Measurements from ENCODE around the gene TRPM8. TPM values are rescaled to one million over a fixed set of nuclear protein-coding genes. Genes with fewer than 3 reads are reported as not detected.

The TRPM8 gene
- polyA plus RNA-seq, 2 of the 4 experiments (the other 2 are of a cell fraction), result 0.25 to 0.97 TPM

- TF ChIP-seq HMGXB4 (CRISPR knock-in tag; IDR thresholded peaks at IDR 0.05; ENCODE audit: borderline replicate concordance) (no peak), RNF2 (IDR thresholded peaks at IDR 0.05; ENCODE audit: borderline replicate concordance, low read depth) (no peak), CBX8 (IDR thresholded peaks at IDR 0.05) (no peak), HES2 (IDR thresholded peaks at IDR 0.05) (no peak)
Measured at GRCh38 chr2:233940376-233941276, 23.5 kb downstream of the TRPM8 start (continued).

- DNase-seq (ENCODE audit: low read depth in 1 of 2, low spot score in 1 of 2) (no peak), ATAC-seq (no peak), FAIRE-seq (no peak)
- ChIA-PET POLR2A (no interaction called here), CTCF (interaction anchor here (2.0 kb wide), 1 partner anchor 13 kb away, joined by 4 read pairs; no protein-coding TSS in a partner anchor)
- Histone ChIP-seq H3K4me3 (no peak overlapping the region), H3K9me3 (peaks cover 9% of the 10 kb centered on the region; the same call in 1 of the 3 replicates), H3K27ac (no peak overlapping the region), H3K4me1 (no peaks in the 10 kb centered on the region), H3K4me2 (no peak overlapping the region)
- no peak for TF ChIP-seq PHF8 (IDR thresholded peaks at IDR 0.05; ENCODE audit: borderline replicate concordance, low read depth)
- TF ChIP-seq NFE2L2 (conservative IDR thresholded peaks at IDR 0.05; ENCODE audit: low read length), result no peak
- no peak for TF ChIP-seq TFCP2L1 (CRISPR knock-in tag; IDR thresholded peaks at IDR 0.05)
- TF ChIP-seq HOXB13 (CRISPR knock-in tag; IDR thresholded peaks at IDR 0.05; ENCODE audit: low read depth), result no peak
- no peak for TF ChIP-seq CHD4 (IDR thresholded peaks at IDR 0.05; ENCODE audit: borderline replicate concordance)
- TF ChIP-seq CBX2 (IDR thresholded peaks at IDR 0.05; ENCODE audit: borderline replicate concordance, low read depth), result no peak
- TF ChIP-seq RNF2 (IDR thresholded peaks at IDR 0.05; ENCODE audit: borderline replicate concordance, low read depth), result no peak
- no peak for TF ChIP-seq ZFP36 (IDR thresholded peaks at IDR 0.05; ENCODE audit: borderline replicate concordance, partially characterized antibody)
- no peak for TF ChIP-seq REST (IDR thresholded peaks at IDR 0.05)
- 92% methylated on average over 4 of the region's 4 CpGs for WGBS (ENCODE audit: missing lambda C conversion rate)
Measured at GRCh38 chr2:233942731-233943130, 25.6 kb downstream of the TRPM8 start.

DNA sequence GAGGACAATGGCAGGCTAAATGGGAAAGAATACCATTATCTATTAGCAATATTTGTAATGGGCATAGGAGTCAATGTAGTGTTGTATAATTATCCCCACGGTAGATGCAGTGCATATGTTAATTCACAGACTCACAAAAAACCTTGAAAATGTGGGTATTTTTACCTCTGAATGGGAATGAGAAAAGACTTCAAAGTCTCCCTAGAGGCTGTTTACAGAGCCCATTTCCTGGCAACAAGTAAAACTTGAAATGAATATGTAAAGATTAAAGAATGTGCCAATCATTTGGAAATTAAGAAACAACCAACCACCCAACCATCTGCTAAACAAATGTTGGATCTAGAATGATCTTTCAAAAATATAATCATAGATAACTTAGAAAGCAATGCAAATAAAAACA lies 27.1 kb downstream of the TRPM8 start:
- no peak for DNase-seq (ENCODE audit: low read depth in 1 of 2, low spot score in 1 of 2)
- Histone ChIP-seq H3K4me3 (no peak overlapping the region), H3K9me3 (peaks cover 9% of the 10 kb centered on the region; the same call in 1 of the 3 replicates), H3K4me1 (no peaks in the 10 kb centered on the region), H3K4me2 (no peak overlapping the region), H3K27ac (no peak overlapping the region)
- ChIA-PET CTCF (interaction anchor here (0.7 to 1.0 kb wide), 3 partner anchors 12 to 16 kb away, joined by 3 to 4 read pairs (median 4); no protein-coding TSS in a partner anchor), POLR2A (no interaction called here)
- ATAC-seq, result no peak
- WGBS (ENCODE audit: missing lambda C conversion rate), result 28% methylated on average over 1 of the region's 1 CpG
- TF ChIP-seq, protein P1, sequence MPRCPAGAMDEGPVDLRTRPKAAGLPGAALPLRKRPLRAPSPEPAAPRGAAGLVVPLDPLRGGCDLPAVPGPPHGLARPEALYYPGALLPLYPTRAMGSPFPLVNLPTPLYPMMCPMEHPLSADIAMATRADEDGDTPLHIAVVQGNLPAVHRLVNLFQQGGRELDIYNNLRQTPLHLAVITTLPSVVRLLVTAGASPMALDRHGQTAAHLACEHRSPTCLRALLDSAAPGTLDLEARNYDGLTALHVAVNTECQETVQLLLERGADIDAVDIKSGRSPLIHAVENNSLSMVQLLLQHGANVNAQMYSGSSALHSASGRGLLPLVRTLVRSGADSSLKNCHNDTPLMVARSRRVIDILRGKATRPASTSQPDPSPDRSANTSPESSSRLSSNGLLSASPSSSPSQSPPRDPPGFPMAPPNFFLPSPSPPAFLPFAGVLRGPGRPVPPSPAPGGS (IDR thresholded peaks at IDR 0.05), result no peak
- TF ChIP-seq ESRRA (IDR thresholded peaks at IDR 0.05; ENCODE audit: borderline replicate concordance, low read length), result no peak
- no peak for FAIRE-seq
